H1 (cell line): ENCODE measurements around the gene RFX6.

Experiments used
- POLR2A ChIP-seq, 2 experiments: IDR thresholded peaks; 1 replicate in 1 of 2; 2 replicates in 1 of 2; pipeline ENCODE4 v1.6.1; 2011; ENCODE audit warnings: low read depth in 2 of 2, low read length in 2 of 2, mild to moderate bottlenecking in 2 of 2; ENCODE audit errors: control extremely low read depth in 1 of 2
- TF ChIP-seq, protein P1 (sequence below), 3 experiments: IDR thresholded peaks; 1 replicate in 2 of 3; 2 replicates in 1 of 3; pipeline versions ENCODE4 v1.5.1 to v1.6.1; 2011; ENCODE audit warnings: low read length in 3 of 3, mild to moderate bottlenecking in 3 of 3, inconsistent platforms in 2 of 3, low read depth in 1 of 3, moderate library complexity in 1 of 3; ENCODE audit not compliant: insufficient read depth in 1 of 3; ENCODE audit errors: control extremely low read depth in 1 of 3

DNA sequence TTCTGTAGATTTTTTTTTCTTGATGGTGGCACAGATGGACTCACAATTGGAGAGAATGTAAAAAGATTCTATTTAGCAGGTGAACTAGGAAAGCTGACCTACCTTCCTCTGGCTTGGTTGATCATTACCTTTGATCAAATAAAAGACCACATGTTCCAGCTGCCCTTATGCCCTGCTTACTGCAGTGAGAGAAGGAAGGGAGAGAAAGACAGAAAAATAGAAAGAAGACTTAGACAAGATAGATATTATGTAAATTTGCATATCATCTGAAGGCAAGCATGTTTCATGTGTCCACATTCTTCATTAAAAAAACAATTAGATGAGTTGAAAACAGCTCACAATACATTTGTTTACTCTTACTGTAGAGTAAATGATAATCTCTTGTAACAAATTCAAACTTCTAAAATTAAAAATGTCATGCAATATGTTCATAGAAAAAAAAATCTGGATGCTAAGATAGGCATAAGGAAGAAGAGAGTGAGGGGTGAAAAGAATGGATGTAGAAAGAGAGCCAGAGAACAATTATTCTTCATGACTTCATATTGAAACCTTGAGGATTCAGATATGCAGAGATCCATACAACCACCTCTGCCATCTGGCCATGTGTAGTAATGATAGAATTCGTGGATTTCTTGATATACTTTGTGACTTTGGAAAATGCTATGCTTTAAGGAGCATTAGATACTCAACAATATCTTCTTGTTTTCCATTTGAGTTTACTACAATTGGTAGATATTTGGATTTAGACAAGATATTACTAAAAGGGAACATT lies 71.7 kb downstream of the RFX6 start:
- TF ChIP-seq, protein P1, sequence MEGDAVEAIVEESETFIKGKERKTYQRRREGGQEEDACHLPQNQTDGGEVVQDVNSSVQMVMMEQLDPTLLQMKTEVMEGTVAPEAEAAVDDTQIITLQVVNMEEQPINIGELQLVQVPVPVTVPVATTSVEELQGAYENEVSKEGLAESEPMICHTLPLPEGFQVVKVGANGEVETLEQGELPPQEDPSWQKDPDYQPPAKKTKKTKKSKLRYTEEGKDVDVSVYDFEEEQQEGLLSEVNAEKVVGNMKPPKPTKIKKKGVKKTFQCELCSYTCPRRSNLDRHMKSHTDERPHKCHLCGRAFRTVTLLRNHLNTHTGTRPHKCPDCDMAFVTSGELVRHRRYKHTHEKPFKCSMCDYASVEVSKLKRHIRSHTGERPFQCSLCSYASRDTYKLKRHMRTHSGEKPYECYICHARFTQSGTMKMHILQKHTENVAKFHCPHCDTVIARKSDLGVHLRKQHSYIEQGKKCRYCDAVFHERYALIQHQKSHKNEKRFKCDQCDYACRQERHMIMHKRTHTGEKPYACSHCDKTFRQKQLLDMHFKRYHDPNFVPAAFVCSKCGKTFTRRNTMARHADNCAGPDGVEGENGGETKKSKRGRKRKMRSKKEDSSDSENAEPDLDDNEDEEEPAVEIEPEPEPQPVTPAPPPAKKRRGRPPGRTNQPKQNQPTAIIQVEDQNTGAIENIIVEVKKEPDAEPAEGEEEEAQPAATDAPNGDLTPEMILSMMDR (IDR thresholded peaks at IDR 0.05; ENCODE audit: control extremely low read depth in 1 of 3, insufficient read depth in 1 of 3, low read depth in 1 of 3, low read length in 3 of 3) = no peak
- TF ChIP-seq POLR2A (IDR thresholded peaks at IDR 0.05; ENCODE audit: control extremely low read depth in 1 of 2, low read depth in 2 of 2, low read length in 2 of 2) = no peak
